Stromal cell of bone marrow (primary cell): ENCODE results near the gene NMT2.

ENCODE experiments used
- DNase-seq: peaks from one replicate; pipeline ENCODE4 v3.0.0-alpha.2; 2012; ENCODE audit warnings: low read depth

The NMT2 gene

GRCh38 chr10:15141136-15142054 is 27.1 kb downstream of the NMT2 start:
- DNase-seq: no peak

- no peak for DNase-seq
Measured at GRCh38 chr10:15140698-15141097, 27.8 kb downstream of the NMT2 start.

- DNase-seq: no peak
Measured at GRCh38 chr10:15137636-15138035, 30.9 kb downstream of the NMT2 start.

- DNase-seq: no peak
Measured at GRCh38 chr10:15137036-15137359, 31.5 kb downstream of the NMT2 start.

GRCh38 chr10:15136129-15137035 is 32.1 kb downstream of the NMT2 start:
- no peak for DNase-seq

- no peak for DNase-seq
Measured at GRCh38 chr10:15131330-15131729, 37.2 kb downstream of the NMT2 start.

GRCh38 chr10:15124908-15125307 is 43.6 kb downstream of the NMT2 start:
- DNase-seq: no peak

- DNase-seq: no peak
Measured at GRCh38 chr10:15124190-15124589, 44.3 kb downstream of the NMT2 start.

GRCh38 chr10:15123749-15124184 is 44.7 kb downstream of the NMT2 start:
- DNase-seq: no peak

- no peak for DNase-seq
Measured at GRCh38 chr10:15122477-15123030, 45.9 kb downstream of the NMT2 start.

- DNase-seq: no peak
Measured at GRCh38 chr10:15121707-15122106, 46.8 kb downstream of the NMT2 start.

- DNase-seq: peak; percentile 41
Measured at GRCh38 chr10:15120523-15120922, 48.0 kb downstream of the NMT2 start.

GRCh38 chr10:15118615-15119014 is 49.9 kb downstream of the NMT2 start:
- no peak for DNase-seq

GRCh38 chr10:15116225-15116624 is 52.3 kb downstream of the NMT2 start:
- no peak for DNase-seq

GRCh38 chr10:15113766-15114165 is 54.7 kb downstream of the NMT2 start:
- DNase-seq: no peak

GRCh38 chr10:15112657-15113056 is 55.8 kb downstream of the NMT2 start:
- no peak for DNase-seq

- no peak for DNase-seq
Measured at GRCh38 chr10:15106352-15107013, 62.0 kb downstream of the NMT2 start.

- no peak for DNase-seq
Measured at GRCh38 chr10:15103513-15103912, 65.0 kb downstream of the NMT2 start.

GRCh38 chr10:15099886-15100285 is 68.6 kb downstream of the NMT2 start:
- no peak for DNase-seq

GRCh38 chr10:15097011-15097812 is 71.3 kb downstream of the NMT2 start, which contains the start of gene RPP38:
TSS of gene RPP38 (plus strand) at chr10:15097355. CDS start at chr10:15103315, 5,960 bp downstream.
- peak; percentile 91 for DNase-seq

GRCh38 chr10:15096661-15097010 is 71.9 kb downstream of the NMT2 start:
- DNase-seq: no peak
